OCI-LY1 (cell line): ENCODE results near the gene PROM2.

Source experiments
- H2AFZ ChIP-seq: fragments of 200-600 bp; sonication (generic), shearing (Covaris generic); 2 replicates; pipeline ENCODE4 v1.6.0; 2014; ENCODE audit warnings: antibody characterized with exemption, mild to moderate bottlenecking, low read length
- H3F3A ChIP-seq: fragments of 200-600 bp; sonication (generic), shearing (Covaris generic); 2 replicates; pipeline ENCODE4 v1.6.0; 2014; ENCODE audit warnings: mild to moderate bottlenecking, antibody characterized with exemption, low read length, moderate library complexity; ENCODE audit not compliant: insufficient read depth
- H3K27ac ChIP-seq: fragments of 200-600 bp; sonication (generic); 2 replicates; pipeline ENCODE4 v1.5.1; 2014; ENCODE audit warnings: low read length, mixed run types, mild to moderate bottlenecking, low read depth; ENCODE audit not compliant: poor library complexity, severe bottlenecking
- H3K27me3 ChIP-seq: fragments of 200-600 bp; sonication (generic); 2 replicates; pipeline ENCODE4 v1.6.0; 2014; ENCODE audit warnings: antibody characterized with exemption, mild to moderate bottlenecking, low read length, moderate library complexity; ENCODE audit not compliant: insufficient read depth
- H3K36me3 ChIP-seq: fragments of 200-600 bp; sonication (generic); 2 replicates; pipeline ENCODE4 v1.6.1; 2014; ENCODE audit warnings: mild to moderate bottlenecking, antibody characterized with exemption, low read length, moderate library complexity, mixed read lengths; ENCODE audit not compliant: insufficient read depth
- H3K4me1 ChIP-seq: fragments of 200-600 bp; sonication (generic); 2 replicates; pipeline ENCODE4 v1.5.1; 2014; ENCODE audit warnings: mild to moderate bottlenecking, low read length, moderate library complexity; ENCODE audit not compliant: insufficient read depth, severe bottlenecking
- H3K4me2 ChIP-seq: fragments of 200-600 bp; sonication (generic), shearing (Covaris generic); 2 replicates; pipeline ENCODE4 v1.6.1; 2014; ENCODE audit warnings: low read length
- H3K4me3 ChIP-seq: fragments of 200-600 bp; sonication (generic); 2 replicates; pipeline ENCODE4 v1.5.1; 2014; ENCODE audit warnings: low read length, low read depth, mild to moderate bottlenecking, mixed read lengths; ENCODE audit not compliant: poor library complexity, severe bottlenecking
- H3K79me2 ChIP-seq: fragments of 200-600 bp; shearing (Covaris generic); 2 replicates; pipeline ENCODE4 v1.6.1; 2016; ENCODE audit warnings: mixed run types, low read length, mixed read lengths; ENCODE audit not compliant: insufficient read depth
- H3K9ac ChIP-seq: fragments of 200-600 bp; sonication (generic), shearing (Covaris generic); 2 replicates; pipeline ENCODE4 v1.6.1; 2014; ENCODE audit warnings: mild to moderate bottlenecking, low read length, mixed read lengths
- H3K9me2 ChIP-seq: fragments of 200-600 bp; sonication (generic), shearing (Covaris generic); 2 replicates; pipeline ENCODE4 v1.6.1; 2014; ENCODE audit warnings: low read depth, mild to moderate bottlenecking, low read length, mixed read lengths
- H3K9me3 ChIP-seq: fragments of 200-600 bp; shearing (Covaris generic); 2 replicates; pipeline ENCODE4 v1.6.1; 2014; ENCODE audit warnings: low read length, mixed read lengths
- H4K20me1 ChIP-seq: fragments of 200-600 bp; sonication (generic), shearing (Covaris generic); 2 replicates; pipeline ENCODE4 v1.6.0; 2016; ENCODE audit warnings: mild to moderate bottlenecking, low read length; ENCODE audit not compliant: insufficient read depth
- EZH2 ChIP-seq: fragments of 200-600 bp; sonication (generic), shearing (Covaris generic); IDR thresholded peaks from 2 replicates; pipeline ENCODE4 v1.8.0; 2017; ENCODE audit warnings: borderline replicate concordance, mixed run types, mild to moderate bottlenecking, antibody characterized with exemption, low read length, moderate library complexity, mixed read lengths
- TF ChIP-seq, protein P1 (sequence below): fragments of 200-600 bp; sonication (generic), shearing (Covaris generic); IDR thresholded peaks from 2 replicates; pipeline ENCODE4 v1.5.1; 2017; ENCODE audit warnings: mild to moderate bottlenecking, antibody characterized with exemption, low read length, moderate library complexity, mixed read lengths

The PROM2 gene

DNA sequence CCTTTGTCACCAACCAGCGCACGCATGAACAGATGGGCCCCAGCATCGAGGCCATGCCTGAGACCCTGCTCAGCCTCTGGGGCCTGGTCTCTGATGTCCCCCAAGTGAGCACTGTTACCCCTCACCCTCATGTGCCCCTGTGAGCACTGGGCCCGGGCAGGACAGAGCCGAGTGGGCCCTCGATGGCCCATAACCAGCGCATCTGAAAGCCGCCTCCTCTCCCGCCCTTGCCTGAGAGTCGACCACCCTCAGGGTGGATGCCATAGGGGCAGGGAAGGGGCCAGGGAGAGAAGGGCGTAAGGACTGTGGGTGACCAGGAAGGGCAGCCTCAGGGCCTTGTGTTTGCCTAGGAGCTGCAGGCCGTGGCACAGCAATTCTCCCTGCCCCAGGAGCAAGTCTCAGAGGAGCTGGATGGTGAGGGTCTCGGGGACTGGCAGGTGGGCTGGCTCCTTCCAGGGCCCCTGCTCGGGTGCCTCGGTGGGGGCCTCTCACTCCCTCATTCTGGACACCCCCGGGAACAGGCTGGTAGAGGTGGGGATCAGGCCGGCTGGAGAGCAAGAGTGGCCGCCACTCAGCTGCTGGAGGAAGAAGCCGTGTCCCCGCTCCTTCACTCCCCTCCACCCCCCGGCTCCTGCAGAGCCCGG lies 2.1 kb downstream of the PROM2 start:
- Histone ChIP-seq H3F3A (no peaks in the 10 kb centered on the region), H4K20me1 (no peaks in the 10 kb centered on the region), H2AFZ (no peak overlapping the region), H3K4me3 (no peak overlapping the region), H3K36me3 (no peaks in the 10 kb centered on the region), H3K9ac (no peak overlapping the region), H3K9me3 (no peaks in the 10 kb centered on the region), H3K27ac (no peak overlapping the region), H3K27me3 (no peaks in the 10 kb centered on the region; the same call in 1 of the 2 replicates), H3K9me2 (no peaks in the 10 kb centered on the region), H3K79me2 (no peaks in the 10 kb centered on the region), H3K4me1 (no peaks in the 10 kb centered on the region), H3K4me2 (no peak overlapping the region)
- TF ChIP-seq, protein P1, sequence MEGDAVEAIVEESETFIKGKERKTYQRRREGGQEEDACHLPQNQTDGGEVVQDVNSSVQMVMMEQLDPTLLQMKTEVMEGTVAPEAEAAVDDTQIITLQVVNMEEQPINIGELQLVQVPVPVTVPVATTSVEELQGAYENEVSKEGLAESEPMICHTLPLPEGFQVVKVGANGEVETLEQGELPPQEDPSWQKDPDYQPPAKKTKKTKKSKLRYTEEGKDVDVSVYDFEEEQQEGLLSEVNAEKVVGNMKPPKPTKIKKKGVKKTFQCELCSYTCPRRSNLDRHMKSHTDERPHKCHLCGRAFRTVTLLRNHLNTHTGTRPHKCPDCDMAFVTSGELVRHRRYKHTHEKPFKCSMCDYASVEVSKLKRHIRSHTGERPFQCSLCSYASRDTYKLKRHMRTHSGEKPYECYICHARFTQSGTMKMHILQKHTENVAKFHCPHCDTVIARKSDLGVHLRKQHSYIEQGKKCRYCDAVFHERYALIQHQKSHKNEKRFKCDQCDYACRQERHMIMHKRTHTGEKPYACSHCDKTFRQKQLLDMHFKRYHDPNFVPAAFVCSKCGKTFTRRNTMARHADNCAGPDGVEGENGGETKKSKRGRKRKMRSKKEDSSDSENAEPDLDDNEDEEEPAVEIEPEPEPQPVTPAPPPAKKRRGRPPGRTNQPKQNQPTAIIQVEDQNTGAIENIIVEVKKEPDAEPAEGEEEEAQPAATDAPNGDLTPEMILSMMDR, result no peak
- no peak for TF ChIP-seq EZH2

DNA sequence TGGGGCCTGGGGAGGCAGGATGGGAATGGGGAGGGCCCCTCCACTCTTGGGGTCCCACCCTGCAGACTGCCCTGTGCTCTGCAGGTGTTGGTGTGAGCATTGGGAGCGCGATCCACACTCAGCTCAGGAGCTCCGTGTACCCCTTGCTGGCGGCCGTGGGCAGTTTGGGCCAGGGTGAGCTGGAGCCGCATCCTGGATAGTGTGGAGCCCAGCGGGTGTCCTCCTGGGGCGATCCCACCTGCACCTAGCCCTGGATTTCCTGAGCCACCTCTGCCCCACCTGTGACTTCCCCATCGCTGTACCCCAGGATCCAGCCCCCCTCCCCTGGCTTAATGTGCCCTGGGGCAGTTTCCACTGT lies 2.6 kb downstream of the PROM2 start:
- no peak overlapping the region for H3K27ac ChIP-seq
- no peak overlapping the region for H3K4me3 ChIP-seq
- no peaks in the 10 kb centered on the region for H3K36me3 ChIP-seq
- H3F3A ChIP-seq, result no peaks in the 10 kb centered on the region
- H3K27me3 ChIP-seq, result no peaks in the 10 kb centered on the region; the same call in 1 of the 2 replicates
- no peaks in the 10 kb centered on the region for H3K9me3 ChIP-seq
- no peaks in the 10 kb centered on the region for H3K9me2 ChIP-seq
- H3K9ac ChIP-seq, result no peak overlapping the region
- TF ChIP-seq, protein P1, result no peak
- no peak for TF ChIP-seq EZH2
- no peak overlapping the region for H2AFZ ChIP-seq
- no peaks in the 10 kb centered on the region for H3K79me2 ChIP-seq
- no peaks in the 10 kb centered on the region for H4K20me1 ChIP-seq
- H3K4me1 ChIP-seq, result no peaks in the 10 kb centered on the region
- H3K4me2 ChIP-seq, result no peak overlapping the region

DNA sequence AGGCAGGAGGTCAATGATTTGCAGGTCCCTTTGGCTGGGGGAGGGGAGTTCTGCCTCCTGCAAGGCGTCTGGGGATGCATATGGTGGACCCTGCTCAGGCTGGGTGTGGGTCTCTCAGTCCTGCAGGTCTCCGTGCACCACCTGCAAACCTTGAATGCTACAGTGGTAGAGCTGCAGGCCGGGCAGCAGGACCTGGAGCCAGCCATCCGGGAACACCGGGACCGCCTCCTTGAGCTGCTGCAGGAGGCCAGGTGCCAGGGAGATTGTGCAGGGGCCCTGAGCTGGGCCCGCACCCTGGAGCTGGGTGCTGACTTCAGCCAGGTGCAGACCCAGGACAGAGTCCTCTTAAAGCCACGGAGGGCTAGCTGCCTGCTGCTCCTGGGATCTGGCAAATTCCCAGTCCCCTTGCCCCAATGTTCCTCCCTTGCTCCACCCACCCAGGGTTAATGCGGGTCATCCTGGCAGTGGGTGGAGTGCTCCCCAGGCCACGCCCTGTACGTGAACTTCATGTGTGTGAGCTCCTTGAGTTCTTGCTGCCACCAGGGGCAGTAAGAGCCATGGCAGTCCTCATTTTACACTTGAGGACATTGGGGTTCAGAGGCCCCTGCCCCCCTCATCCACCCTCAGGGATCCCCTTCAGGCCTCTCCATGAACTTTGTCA lies 3.1 kb downstream of the PROM2 start:
- no peaks in the 10 kb centered on the region for H3F3A ChIP-seq
- no peaks in the 10 kb centered on the region for H3K36me3 ChIP-seq
- H3K9ac ChIP-seq, result no peak overlapping the region
- H4K20me1 ChIP-seq, result no peaks in the 10 kb centered on the region
- no peak overlapping the region for H3K4me3 ChIP-seq
- H2AFZ ChIP-seq, result no peak overlapping the region
- no peaks in the 10 kb centered on the region for H3K79me2 ChIP-seq
- H3K27me3 ChIP-seq, result no peaks in the 10 kb centered on the region; the same call in 1 of the 2 replicates
- H3K27ac ChIP-seq, result no peak overlapping the region
- H3K9me3 ChIP-seq, result no peaks in the 10 kb centered on the region
- no peaks in the 10 kb centered on the region for H3K4me1 ChIP-seq
- TF ChIP-seq, protein P1, result no peak; the same call in 1 of the 2 replicates
- no peak for TF ChIP-seq EZH2
- H3K4me2 ChIP-seq, result no peak overlapping the region
- H3K9me2 ChIP-seq, result no peaks in the 10 kb centered on the region
